HEK293 (cell line): Measurements from ENCODE around the gene ZBTB24.

Experiments
- ATF2 ChIP-seq: fragments of 450-650 bp; formaldehyde crosslinking; IDR thresholded peaks from 2 replicates; pipeline ENCODE4 v1.5.1; 2016; ENCODE audit warnings: missing biosample characterization, missing genetic modification characterization, low read depth
- CTCF ChIP-seq: fragments of 450-650 bp; formaldehyde crosslinking; IDR thresholded peaks from 2 replicates; pipeline ENCODE4 v1.5.1; 2016; ENCODE audit warnings: missing biosample characterization, missing genetic modification characterization
- KLF1 ChIP-seq: fragments of 450-650 bp; formaldehyde crosslinking; IDR thresholded peaks from 2 replicates; pipeline ENCODE4 v1.5.1; 2016; ENCODE audit warnings: missing biosample characterization, missing genetic modification characterization
- ZFP3 ChIP-seq: fragments of 450-650 bp; formaldehyde crosslinking; IDR thresholded peaks from 2 replicates; pipeline ENCODE4 v1.5.1; 2016; ENCODE audit warnings: low read depth, missing biosample characterization, missing genetic modification characterization
- ZNF10 ChIP-seq: fragments of 450-650 bp; formaldehyde crosslinking; IDR thresholded peaks from 2 replicates; pipeline ENCODE4 v1.5.1; 2017; ENCODE audit warnings: missing biosample characterization, missing genetic modification characterization
- ZNF184 ChIP-seq: fragments of 450-650 bp; IDR thresholded peaks from 2 replicates; pipeline ENCODE4 v1.5.1; 2018; ENCODE audit warnings: missing biosample characterization, mild to moderate bottlenecking, missing genetic modification characterization
- ZNF24 ChIP-seq: fragments of 450-650 bp; formaldehyde crosslinking; IDR thresholded peaks from 2 replicates; pipeline ENCODE4 v1.5.1; 2016; ENCODE audit warnings: missing biosample characterization, missing genetic modification characterization
- ZNF292 ChIP-seq: fragments of 450-650 bp; formaldehyde crosslinking; IDR thresholded peaks from 2 replicates; pipeline ENCODE4 v1.5.1; 2016; ENCODE audit warnings: low read depth, missing biosample characterization, missing genetic modification characterization, borderline replicate concordance
- ZNF324 ChIP-seq: fragments of 450-650 bp; formaldehyde crosslinking; IDR thresholded peaks from 2 replicates; pipeline ENCODE4 v1.5.1; 2016; ENCODE audit warnings: missing biosample characterization, missing genetic modification characterization
- ZNF394 ChIP-seq: fragments of 450-650 bp; formaldehyde crosslinking; IDR thresholded peaks from 2 replicates; pipeline ENCODE4 v1.5.1; 2016; ENCODE audit warnings: missing biosample characterization, missing genetic modification characterization, mild to moderate bottlenecking, moderate library complexity, borderline replicate concordance
- ZNF529 ChIP-seq: fragments of 450-650 bp; formaldehyde crosslinking; IDR thresholded peaks from 2 replicates; pipeline ENCODE4 v1.5.1; 2017; ENCODE audit warnings: missing genetic modification characterization, missing biosample characterization; ENCODE audit not compliant: insufficient replicate concordance
- ZNF76 ChIP-seq: fragments of 450-650 bp; formaldehyde crosslinking; IDR thresholded peaks from 2 replicates; pipeline ENCODE4; 2016; ENCODE audit warnings: low read depth, missing biosample characterization, missing genetic modification characterization, borderline replicate concordance
- ZSCAN18 ChIP-seq: fragments of 450-650 bp; formaldehyde crosslinking; IDR thresholded peaks from 2 replicates; pipeline ENCODE4 v1.5.1; 2016; ENCODE audit warnings: missing biosample characterization, missing genetic modification characterization

- no peak for TF ChIP-seq CTCF
- no peak for TF ChIP-seq ATF2
- TF ChIP-seq ZFP3, result no peak
- no peak for TF ChIP-seq ZNF76 (tag by site-specific recombination)
- no peak for TF ChIP-seq ZNF24 (tag by site-specific recombination)
- TF ChIP-seq ZNF529, result no peak
- TF ChIP-seq ZSCAN18 (tag by site-specific recombination), result no peak
- no peak for TF ChIP-seq KLF1 (tag by site-specific recombination)
- no peak for TF ChIP-seq ZNF292 (tag by site-specific recombination)
- no peak for TF ChIP-seq ZNF394 (tag by site-specific recombination)
- no peak for TF ChIP-seq ZNF10
- no peak for TF ChIP-seq ZNF184 (tag by site-specific recombination)
- no peak for TF ChIP-seq ZNF324
Measured at GRCh38 chr6:109453594-109454495, 29.2 kb downstream of the ZBTB24 start.
